T follicular helper cell (primary cell): Measurements from ENCODE around the gene CCDC33.

Experiments used
- DNase-seq: peaks from one replicate; pipeline ENCODE4 v3.0.0-alpha.2; 2020; ENCODE audit warnings: low read depth

The CCDC33 gene

DNA sequence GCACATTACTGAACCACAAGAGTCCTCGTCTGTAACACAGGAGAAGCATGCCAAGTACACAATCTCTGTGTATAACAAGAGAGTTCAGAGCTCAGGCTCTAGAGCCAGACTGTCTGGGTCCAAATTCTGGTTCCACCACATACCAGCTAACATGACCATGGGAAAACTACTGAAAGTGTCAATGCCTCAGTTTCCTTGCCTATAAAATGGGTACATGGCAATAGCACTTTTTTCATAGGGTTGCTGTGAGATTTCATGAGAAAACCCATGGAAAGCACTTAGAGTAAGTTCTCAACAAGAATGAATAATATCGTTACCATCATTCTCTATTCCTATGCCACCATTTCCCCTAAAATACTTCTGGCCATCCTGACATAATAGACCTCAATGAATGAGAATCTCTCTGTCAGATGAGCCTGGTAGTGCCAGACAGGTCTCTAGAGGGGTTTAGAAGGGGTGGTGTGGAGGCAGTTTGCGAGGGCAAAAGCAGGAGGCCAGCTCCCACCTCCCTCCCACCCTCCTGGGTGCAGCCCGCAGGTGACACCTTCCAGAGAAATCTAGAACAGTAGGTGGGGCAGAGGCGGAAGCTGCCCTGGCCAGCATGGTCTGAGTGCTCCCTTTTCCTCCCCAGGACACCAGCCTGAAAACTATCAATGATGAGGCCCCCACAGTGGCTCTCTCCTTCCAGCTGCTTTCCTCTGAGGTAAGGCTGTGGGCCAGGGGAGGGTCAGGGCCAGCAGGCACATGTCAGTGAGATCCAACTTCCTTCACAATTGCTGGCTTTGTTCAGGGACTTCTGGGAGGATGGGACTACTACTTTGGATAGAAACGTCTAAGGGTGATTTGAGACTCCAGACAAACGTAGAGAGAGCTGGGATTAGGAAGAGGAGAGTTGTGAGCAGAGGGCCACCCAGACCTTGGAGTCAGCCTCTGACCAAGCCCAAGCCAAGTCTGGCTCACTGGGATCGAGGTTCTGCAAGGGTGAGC is 45.3 kb downstream of the CCDC33 start:
- DNase-seq, result no peak

- DNase-seq, result no peak
These were observed 47.2 kb downstream of the CCDC33 start for GRCh38 chr15:74283368-74283767.

- no peak for DNase-seq
These were observed 53.5 kb downstream of the CCDC33 start for GRCh38 chr15:74289671-74290070.

GRCh38 chr15:74290645-74291044 is 54.5 kb downstream of the CCDC33 start:
- no peak for DNase-seq

DNA sequence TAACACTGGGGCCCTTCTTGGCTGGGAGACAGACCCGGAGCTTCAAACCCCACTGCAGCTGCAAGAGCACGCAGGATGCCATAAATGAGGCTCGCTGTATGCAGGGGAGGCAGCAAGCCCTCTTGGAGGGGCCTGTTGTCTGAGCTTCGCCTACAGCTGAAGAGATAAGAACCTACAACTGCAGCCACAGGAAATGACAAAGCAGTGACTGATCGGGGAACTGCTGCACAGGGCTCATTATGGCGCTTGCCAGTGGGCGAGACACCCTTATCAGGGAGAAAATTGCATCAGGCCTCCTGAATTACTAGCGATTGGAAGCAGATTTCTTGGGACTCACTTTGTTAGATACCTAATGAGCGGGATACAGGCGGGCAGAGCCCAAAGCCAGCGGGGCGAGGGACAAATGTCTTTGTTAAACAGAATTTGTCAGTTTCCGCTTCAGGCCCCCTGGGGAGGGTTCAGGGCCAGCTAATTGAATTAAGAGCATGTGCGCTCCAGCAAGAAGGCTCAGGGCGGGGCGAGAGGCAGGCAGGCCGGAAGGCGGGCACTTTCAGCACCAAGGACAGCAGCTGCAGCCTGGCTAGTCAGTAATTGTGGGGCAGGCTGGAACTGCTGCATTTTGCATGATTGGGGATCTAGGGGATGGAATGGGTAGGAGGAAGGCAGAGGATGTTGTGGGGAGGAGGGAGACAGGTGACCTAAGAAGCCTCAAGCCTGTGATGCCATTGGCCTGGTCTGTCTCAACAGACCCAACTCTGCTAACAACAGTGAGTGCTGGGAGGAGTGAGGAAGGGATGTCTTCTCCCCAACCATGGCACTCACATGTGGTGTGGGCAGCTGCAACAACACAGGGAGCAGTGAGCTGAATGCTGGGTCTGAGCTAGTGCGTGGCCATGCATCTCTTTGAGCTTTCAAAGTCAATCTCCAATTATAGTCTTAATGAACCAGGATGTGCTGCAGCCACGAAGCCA is 55.3 kb downstream of the CCDC33 start:
- peak; percentile 45 for DNase-seq

- no peak for DNase-seq
These were observed 57.1 kb downstream of the CCDC33 start for GRCh38 chr15:74293021-74293810.

DNA sequence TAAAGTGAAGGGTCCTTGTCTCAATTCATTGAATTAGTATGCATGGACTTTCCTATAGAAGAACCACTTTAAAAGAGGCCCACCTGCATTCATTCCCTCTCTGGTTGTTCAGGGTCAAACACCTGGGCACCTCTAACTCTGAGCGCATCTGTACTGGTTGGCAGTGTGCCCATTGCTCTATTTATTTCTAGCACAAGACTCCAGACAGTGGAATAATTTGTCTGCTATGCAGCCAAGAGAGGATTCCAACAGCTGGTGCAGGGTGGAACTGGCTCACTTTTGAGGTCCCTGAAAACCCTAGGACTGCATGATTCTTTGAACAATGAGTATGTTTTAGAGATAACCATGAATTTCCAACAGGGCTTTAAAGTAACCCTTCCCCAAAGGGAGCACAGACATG is 57.9 kb downstream of the CCDC33 start:
- DNase-seq, result no peak

DNA sequence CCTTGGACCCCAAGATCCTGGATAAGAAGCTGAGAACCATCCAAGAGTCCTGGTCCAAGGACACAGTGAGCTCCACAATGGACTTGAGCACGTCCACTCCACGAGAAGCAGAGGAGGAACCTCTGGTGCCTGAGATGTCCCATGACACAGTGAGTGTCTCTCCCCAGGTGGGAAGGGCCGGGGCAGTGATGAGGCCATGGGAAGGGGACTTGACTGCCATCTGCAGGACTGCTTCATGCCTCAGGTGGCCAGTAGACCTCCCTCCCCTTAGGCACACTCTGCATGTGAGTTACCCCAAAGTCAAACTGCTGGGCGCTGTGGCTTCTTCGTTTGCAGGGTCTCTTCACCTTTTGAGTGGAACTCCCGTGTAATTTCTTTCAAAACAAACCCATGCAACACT is 59.7 kb downstream of the CCDC33 start:
- DNase-seq, result no peak

DNA sequence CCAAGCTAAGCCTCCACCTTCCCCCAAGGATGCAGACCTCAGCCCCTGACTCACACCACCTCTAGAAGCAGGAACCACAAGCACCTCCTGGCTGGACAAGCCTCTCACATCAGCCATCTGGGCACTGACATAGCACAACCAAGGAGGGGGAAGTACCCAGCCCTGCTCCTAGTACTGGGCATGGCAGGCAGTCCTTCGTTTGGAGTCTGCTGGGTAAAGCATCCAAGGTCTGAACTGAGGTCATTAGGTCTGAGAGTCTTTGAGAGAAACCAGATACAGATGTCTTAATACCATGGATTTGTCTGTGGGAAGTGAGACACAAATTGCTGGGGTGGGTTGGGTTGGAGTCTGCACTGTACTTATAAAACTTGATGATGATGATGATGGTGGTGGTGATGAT is 61.8 kb downstream of the CCDC33 start:
- DNase-seq, result no peak

- DNase-seq, result no peak
These were observed 64.1 kb downstream of the CCDC33 start for GRCh38 chr15:74300057-74300795.

GRCh38 chr15:74301583-74302361 is 65.6 kb downstream of the CCDC33 start:
- no peak for DNase-seq

DNA sequence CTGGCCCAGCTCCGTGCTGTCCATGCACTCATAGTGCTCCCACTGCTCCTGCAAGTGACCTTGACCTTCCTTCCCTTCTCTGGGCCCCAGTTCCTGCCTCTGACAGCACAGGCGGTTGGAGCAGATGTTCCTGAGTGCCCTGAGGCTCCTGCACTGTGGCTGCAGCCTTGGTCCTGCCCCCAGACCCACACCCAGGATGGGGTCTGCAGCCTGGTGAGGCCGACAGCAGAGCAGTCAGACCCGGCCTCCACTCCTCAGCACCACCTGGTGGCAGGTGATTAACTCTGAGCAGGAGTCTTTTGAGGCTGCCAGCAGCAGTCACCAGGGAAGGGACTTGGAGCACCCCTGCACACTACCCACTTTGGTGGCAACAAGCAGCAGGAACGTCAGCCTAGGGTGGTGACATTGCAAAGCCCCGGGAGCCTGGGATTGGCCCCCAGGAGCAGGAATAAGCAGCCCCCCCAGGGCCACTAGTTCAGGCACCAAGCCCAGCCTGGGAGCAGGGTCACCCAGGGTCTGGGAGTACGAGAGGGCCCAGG is 66.8 kb downstream of the CCDC33 start:
- DNase-seq, result no peak

DNA sequence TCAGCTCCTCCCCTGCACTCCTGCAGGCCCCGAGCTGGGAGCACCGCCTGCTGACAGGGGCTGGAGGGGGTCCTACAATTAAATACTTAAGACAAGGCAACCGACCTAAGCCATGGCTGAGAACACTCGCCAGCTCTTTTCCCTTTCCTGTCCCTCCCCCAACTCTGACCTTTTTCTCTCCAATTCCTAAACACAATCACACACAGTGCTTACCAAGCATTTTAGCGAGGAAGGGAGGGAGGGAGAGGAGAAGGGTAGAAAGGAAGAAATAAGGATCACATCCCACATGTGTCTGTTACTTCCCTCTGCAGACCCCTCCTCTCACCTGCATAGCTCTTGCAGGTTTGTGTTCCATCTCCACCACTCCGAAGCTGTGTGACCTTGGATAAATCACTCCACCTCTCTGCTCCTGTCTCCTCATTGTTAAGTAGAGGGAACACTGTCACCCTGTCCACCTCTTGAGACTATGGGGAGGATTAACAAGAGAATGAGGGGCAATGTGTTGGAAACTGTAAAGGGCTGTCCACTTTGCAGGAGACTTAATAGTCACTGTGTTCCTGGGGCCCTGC is 67.7 kb downstream of the CCDC33 start:
- no peak for DNase-seq

DNA sequence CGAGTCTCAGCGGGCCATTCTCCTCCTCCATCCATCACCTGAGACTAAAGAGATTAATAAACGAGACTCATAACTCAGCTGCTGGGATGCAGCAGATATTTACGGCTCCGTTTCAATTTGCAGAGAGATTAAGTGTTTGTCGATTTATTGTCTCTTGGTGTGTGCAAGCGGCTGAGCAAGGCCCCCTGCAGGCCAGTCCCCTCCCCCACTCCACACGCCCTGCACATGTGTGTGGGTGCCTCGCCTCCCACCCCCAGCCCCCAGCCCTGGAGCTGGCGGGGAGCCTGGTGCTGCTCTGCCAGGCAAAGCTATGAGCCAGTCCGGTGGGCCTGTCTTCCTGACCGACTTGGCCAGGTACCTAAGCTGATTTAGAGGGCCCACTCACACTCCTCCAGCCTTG is 68.3 kb downstream of the CCDC33 start:
- no peak for DNase-seq

DNA sequence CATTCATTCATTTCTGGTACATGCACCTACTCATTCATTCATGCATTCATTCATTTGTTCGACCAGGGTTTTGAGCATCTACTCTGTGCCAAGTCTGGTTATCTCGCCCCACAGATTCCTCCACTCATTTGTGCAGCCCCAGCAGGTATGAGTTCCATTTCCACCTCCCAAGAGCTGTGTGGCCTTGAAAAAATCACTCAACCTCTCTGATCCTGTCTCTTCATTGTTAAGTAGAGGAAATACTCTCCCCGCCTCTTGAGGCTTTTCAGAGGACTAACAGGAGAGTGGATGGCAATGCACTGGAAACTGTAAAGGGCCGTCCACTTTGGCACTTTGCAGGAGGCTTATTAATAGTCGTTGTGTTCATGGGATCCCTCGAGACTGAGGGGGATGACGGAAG is 69.6 kb downstream of the CCDC33 start:
- DNase-seq, result no peak

- no peak for DNase-seq
These were observed 70.7 kb downstream of the CCDC33 start for GRCh38 chr15:74306781-74307217.

GRCh38 chr15:74307827-74308811 is 72.0 kb downstream of the CCDC33 start:
- no peak for DNase-seq

GRCh38 chr15:74311734-74312444 is 75.8 kb downstream of the CCDC33 start:
- DNase-seq, result no peak
